HG02763 (cell line): ENCODE measurements around the gene TIMMDC1.
"Not testable (repeated sequence)": the region's sequence is repeated elsewhere in the genome, so short reads cannot be mapped to it uniquely, and the experiment has no call there.

ENCODE experiments used
- ATAC-seq: cut with Tn5 transposase; IDR thresholded peaks from one replicate; pipeline ENCODE4 v1.9.1; 2021; ENCODE audit warnings: mild to moderate bottlenecking, moderate library complexity; ENCODE audit not compliant: unreplicated experiment

The TIMMDC1 gene

DNA sequence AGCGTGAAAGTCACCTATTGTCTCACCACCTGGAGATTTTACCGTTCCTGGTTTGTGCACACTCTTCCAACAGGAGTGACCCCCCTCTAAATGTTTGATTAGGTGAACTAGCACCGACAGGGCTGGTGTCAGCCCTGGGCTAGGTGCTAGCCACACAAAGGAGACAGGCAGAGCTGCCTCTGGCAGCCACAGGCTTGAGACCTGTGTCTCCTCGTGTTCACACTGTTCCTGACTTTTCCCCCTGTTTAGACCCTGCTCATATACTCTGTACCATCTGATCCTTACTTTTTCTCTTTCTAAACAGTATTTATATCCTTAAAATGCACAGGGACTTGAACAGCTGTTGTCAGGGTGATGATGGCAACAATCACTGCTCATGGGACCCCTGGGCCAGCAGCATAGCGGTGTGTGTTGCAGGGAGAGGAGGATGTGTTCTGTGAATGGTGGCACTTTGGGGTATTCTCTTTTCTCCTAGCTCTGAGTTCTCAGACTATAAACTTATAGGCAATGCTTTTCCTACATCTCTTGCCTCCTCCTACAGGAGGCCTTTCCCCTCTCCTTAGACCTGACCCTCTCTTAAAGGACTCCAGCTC lies 55.6 kb downstream of the TIMMDC1 start:
- no peak for ATAC-seq

DNA sequence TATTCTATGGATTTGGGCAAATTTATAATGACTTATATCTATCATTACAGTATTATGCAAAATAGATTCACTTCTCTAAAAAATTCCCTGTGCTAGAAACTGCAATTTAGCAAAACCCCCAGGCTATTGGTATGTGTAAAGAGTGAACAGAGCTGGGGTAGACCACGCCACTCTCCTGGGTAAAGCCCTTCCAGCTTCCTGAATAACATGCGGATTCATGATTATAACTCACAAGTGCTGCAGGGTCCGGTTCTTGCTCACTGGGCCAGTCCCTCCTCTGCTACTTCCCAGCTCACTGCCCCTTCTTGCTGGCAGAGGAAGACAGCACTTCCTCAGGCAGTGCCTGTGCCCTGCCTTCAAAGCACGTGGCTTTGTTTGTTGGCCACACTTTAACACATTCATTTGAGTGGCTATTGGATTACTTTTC lies 57.0 kb downstream of the TIMMDC1 start:
- no peak for ATAC-seq

DNA sequence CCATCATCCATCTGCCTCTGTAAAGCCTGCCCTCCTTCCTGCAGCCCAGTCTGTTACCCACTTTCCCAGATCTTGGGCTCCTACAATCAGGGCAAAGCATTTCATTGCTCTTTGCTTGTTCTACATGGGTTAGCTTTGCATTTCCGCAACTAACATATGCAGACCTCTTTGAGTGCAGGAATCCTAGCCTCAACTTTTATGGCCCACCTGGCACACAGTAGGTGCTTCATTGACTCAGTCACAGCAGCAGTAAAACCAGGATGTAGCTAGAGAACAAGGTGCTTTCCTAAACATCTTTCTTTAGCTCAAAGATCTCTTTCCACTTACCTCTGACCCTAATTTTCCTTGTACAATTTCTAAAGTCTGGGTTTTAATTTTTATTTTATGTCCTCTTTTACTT lies 57.6 kb downstream of the TIMMDC1 start:
- no peak for ATAC-seq

DNA sequence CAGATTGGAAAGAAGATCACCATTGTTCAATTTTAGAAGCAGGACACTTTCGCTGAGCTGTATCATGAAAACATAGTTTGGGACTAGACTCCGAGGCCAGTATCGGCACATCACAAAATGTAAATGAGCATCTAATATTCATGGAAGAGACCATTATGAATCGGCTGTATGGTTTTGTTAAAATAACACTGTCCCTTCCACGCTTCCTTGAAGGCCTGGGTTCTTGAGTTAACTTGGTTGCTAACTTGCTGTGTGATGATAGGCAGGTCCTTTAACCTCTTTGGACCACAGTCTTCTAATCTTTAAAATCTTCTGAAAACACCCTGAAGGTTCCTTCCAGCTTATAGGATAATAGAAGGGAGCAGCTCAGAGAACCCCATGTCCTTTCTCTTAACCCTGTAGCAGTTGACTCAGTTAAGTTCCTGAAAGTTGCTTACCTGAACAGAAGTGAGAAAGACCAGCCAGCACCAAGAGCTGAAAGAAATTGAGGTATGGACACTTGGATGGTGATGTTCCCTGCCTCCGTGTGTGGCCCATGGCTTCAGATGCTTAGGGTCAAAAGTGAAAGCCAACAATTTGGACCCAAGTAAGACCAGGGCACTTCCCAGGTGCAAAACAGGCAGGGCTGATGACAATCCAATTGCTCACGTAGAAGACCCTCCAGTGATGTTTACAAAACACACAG lies 59.0 kb downstream of the TIMMDC1 start:
- no peak for ATAC-seq

DNA sequence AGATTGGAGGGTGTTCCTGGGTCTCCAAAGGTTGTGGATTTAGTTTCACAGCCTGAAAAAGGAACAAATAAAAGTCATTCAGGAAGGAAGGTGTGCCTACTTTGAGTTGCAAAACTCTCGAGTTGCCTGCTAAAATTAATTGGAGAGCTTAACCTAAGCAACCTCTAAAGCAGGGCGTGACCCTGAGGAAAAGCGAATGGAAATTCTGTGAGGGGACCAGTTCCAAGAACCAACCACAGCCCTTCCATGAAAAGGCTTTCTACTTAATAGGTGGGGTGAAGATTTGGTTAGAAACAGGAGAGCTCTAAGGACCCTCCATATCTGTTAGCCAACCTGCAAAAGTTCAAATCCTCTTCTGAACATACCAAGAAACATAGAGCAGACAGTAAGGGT lies 59.5 kb downstream of the TIMMDC1 start:
- ATAC-seq: no peak

DNA sequence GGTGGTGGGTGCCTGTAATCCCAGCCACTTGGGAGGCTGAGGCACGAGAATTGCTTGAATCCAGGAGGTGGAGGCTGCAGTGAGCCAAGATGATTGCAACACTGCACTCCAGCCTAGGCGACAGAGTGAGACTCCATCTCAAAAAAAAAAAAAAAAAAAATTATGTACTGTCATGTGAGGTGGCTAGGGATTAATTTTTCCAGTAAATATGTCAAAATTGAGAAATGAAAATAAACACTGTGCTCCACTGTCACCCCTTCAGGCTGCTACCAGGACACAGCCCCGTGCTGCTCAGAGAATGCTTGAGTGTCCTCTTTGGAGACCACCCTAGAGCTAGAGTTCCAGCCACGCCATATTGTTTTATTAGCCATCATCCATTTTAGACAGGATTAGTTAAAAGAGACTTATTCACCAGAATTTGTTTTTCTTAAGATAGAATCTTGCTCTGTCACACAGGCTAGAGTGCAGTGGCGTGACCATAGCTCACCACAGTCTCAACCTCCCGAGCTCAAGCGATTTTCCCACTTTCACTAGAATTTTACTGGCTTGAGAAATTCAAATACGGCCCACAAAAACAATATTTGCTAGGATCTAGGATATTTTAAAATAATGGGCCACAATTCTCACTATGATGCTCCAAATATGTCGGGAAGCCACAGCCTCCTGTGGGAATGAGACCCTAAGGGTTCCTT lies 60.4 kb downstream of the TIMMDC1 start:
- no peak for ATAC-seq

DNA sequence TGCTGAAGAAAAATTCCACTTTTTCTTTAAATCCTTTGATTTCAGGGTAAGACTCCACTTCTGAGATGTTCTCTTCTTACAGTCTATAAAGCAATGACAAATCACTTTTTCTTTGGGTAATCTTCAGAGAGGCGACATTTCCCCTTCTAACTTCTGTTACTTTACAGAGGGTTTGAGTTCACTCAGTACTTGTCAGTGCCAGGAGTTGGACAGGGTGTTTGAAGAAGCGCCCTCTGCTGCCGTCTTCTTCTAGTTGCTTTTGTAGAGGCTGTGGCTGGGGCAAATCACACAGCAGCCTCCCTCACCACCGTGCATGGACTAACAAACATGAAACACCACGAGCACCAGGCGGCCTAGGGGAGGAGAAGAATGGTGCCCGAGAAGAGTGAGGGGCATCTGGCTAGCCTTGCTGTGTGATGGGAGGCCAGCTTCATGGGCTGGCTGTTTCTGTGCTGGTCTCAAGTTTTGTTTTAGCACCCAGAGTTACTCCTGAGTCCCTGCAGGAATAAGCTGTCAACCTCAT lies 61.2 kb downstream of the TIMMDC1 start, which contains the start of gene CD80:
CD80 (minus strand) TSS at position 174 of the 523 bp plus-strand sequence. CDS start 1,886 bp downstream, outside the sequence.
- ATAC-seq: peak; percentile 48

DNA sequence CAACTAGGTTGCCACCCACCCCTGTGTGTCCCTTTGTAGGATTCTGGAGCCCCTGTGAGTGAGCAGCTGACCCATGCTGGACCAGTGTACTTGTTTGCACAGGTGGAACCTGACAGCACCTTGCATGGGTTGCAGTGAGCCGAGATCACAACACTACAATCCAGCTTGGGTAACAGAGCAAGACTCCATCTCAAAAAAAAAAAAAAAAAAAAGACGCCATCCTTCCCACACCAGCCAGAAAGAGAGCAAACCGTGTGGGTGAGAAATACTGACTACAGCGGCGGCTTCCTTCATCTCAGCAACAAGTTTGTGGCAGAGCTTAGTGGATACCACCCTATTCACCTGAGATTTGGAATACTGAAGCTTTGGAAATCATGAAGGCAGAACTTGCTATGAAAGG lies 61.8 kb downstream of the TIMMDC1 start:
- no peak for ATAC-seq

DNA sequence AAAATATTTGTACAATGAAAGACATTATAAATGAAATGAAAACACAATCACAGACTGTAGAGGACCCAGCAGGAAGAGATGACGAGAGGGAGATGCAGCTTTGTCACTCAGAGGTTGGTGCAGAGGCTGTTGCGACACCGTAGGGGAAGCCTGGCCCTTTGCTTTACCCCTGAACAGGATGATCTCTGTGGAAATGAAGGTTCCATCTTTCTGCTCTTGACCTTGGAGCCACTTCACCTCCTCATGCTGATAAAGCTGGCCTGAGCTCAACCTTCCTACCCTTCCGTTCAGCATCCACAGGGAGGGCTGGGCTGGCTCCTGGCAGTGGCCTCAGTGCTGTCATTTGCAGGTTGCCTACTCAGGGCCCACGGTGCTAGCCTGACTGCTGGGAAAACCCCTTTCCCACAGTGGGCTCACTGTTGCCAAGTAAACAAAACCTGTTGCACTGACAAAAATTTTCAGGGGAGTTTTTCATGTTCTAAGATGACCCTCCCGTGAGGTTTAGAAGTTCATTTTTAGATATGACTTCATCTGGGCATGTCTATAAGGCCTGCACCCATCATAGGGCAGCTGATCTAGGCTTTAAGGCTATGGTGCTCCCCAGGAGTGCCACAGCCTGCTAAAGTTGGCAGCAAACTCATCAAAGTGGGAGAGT lies 64.1 kb downstream of the TIMMDC1 start:
- ATAC-seq: peak; percentile 75

DNA sequence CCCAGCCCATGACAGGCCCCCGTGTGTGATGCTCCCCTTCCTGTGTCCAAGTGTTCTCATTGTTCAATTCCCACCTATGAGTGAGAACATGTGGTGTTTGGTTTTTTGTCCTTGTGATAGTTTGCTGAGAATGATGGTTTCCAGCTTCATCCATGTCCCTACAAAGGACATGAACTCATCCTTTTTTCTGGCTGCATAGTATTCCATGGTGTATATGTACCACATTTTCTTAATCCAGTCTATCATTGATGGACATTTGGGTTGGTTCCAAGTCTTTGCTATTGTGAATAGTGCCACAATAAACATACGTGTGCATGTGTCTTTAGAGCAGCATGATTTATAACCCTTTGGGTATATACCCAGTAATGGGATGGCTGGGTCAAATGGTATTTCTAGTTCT lies 65.0 kb downstream of the TIMMDC1 start:
- ATAC-seq: not testable (repeated sequence)

DNA sequence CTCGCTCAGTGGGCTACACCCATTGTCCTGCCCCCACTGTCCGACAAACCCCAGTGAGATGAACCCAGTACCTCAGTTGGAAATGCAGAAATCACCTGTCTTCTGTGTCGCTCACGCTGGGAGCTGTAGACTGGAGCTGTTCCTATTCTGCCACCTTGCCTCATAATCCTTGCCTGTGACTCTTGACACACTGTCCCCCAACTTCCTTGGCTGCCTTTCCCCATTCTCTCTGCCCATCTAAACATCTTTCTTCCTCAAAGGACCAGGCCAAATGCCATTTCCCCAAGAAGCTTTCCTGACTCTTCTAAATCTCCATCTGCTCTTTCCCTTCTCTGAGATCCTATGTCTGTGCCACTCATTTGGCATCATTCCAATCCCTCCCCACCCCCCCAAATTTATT lies 70.8 kb downstream of the TIMMDC1 start:
- no peak for ATAC-seq

DNA sequence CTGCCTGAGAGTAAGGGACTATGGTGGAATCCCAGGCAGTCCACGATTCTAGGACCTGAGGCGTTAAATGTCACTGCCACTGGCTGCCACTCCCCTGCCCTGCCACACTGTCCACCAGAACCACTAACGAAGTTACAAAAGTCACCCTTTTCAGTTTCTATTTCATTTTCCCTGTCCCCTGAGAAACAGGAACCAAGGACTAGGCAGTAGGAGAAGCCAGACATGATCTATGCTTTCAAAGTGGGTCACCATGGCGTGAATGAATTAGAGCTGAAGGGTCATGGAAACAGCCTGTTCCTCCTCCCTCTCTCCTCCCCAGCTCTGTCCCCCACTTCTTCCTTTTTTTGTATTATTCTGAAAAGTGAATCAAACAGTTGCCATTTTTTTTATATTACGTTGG lies 71.9 kb downstream of the TIMMDC1 start:
- ATAC-seq: no peak

DNA sequence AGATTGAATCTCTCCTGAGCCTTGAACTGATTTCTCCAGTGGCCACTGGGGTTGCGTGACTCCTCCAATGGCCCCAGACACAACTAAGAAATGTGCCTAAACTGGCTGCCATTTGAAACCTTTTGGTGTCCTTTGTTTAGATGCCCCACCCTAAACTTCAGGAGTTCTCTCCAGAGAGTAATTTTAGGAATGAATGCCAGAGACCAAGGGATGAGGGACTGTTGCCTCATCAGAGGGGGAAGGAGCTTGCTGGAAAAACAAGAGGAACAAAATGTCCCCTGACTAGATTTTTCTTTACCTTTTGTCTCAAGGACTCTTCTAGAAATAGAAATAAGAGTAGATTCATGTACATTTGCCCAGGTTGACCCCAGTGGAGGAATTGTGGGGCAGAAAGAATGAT lies 72.9 kb downstream of the TIMMDC1 start:
- ATAC-seq: no peak

DNA sequence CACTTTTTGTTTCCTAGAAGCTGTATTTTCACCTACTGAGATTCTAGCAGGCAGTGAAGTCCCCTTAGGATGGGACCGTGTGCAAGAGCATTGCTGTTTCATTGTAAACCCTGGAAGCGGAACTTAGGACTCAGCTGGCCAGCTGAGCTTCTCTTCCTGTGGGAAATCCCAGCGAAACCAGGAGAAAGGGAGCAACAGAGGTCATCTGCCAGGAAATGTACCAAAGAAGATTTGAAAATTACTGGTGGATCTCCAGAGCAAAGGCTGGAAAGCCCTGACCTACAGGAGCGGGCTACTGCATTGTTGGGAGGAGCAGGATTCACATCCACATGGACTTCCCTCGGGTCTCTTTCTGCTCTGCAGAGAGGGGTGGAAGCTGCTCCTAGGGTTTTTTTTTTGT lies 73.3 kb downstream of the TIMMDC1 start:
- no peak for ATAC-seq
